COLO668 (cell line): ENCODE data around the gene VRK3.

Experiments used
- DNase-seq: peaks from one replicate; lab custom pipeline; 2025; ENCODE audit not compliant: unreplicated experiment; lab: John Stamatoyannopoulos, UW

Gene VRK3

GRCh38 chr19:50036908-50037307 lies 11.7 kb upstream of the VRK3 start:
- no peak for DNase-seq

- no peak for DNase-seq
Observed at GRCh38 chr19:50030937-50031336, 5.8 kb upstream of the VRK3 start.

GRCh38 chr19:50030225-50030624 lies 5.1 kb upstream of the VRK3 start:
- DNase-seq: no peak

- no peak for DNase-seq
Observed at GRCh38 chr19:50026550-50026906, 1.4 kb upstream of the VRK3 start.

GRCh38 chr19:50025794-50026549 lies 800 bp upstream of the VRK3 start, which contains the start of gene ZNF473:
Gene ZNF473 (plus strand): TSS chr19:50026005. CDS start chr19:50031083, 5,078 bp downstream.
- DNase-seq: peak; percentile 94

- no peak for DNase-seq
Observed at GRCh38 chr19:50024719-50025021, 502 bp downstream of the VRK3 start.

GRCh38 chr19:50022823-50023222 lies 2.3 kb downstream of the VRK3 start:
- DNase-seq: no peak

- peak; percentile 52 for DNase-seq
Observed at GRCh38 chr19:50020481-50020880, 4.7 kb downstream of the VRK3 start.

- DNase-seq: no peak
Observed at GRCh38 chr19:50016225-50016807, 8.9 kb downstream of the VRK3 start.

- DNase-seq: peak; percentile 51
Observed at GRCh38 chr19:50008532-50008931, 16.6 kb downstream of the VRK3 start.

- no peak for DNase-seq
Observed at GRCh38 chr19:50007947-50008346, 17.2 kb downstream of the VRK3 start.

GRCh38 chr19:50007170-50007569 lies 18.0 kb downstream of the VRK3 start:
- DNase-seq: no peak

- no peak for DNase-seq
Observed at GRCh38 chr19:50005428-50005827, 19.7 kb downstream of the VRK3 start.

- DNase-seq: no peak
Observed at GRCh38 chr19:50003810-50004419, 21.3 kb downstream of the VRK3 start.

- DNase-seq: no peak
Observed at GRCh38 chr19:50003254-50003788, 21.9 kb downstream of the VRK3 start.

GRCh38 chr19:50002386-50002960 lies 22.7 kb downstream of the VRK3 start:
- no peak for DNase-seq

- DNase-seq: no peak
Observed at GRCh38 chr19:50001775-50002174, 23.4 kb downstream of the VRK3 start.

GRCh38 chr19:50000841-50001557 lies 24.2 kb downstream of the VRK3 start:
- DNase-seq: no peak

- no peak for DNase-seq
Observed at GRCh38 chr19:50000038-50000840, 24.9 kb downstream of the VRK3 start.

GRCh38 chr19:49999371-50000010 lies 25.7 kb downstream of the VRK3 start:
- DNase-seq: no peak
